Bronchial epithelial cell (primary cell): Measurements from ENCODE around the gene CFAP46. TPM values are rescaled to one million over a fixed set of nuclear protein-coding genes. Genes with fewer than 3 reads are reported as not detected.

ENCODE experiments used
- DNase-seq: peaks from one replicate; pipeline ENCODE4 v3.0.0-alpha.2; 2010; ENCODE audit warnings: low read depth
- FAIRE-seq: peaks from 2 replicates; lab custom pipeline; 2011; peaks lifted over from hg19 to GRCh38; lab: Jason Lieb, UNC
- H3K27me3 ChIP-seq: 2 replicates; pipeline ENCODE4 v1.5.1; 2011; ENCODE audit warnings: low read length; ENCODE audit not compliant: control insufficient read depth, insufficient read depth
- H3K36me3 ChIP-seq: 2 replicates; pipeline ENCODE4 v1.5.1; 2011; ENCODE audit warnings: low read length; ENCODE audit not compliant: control insufficient read depth, insufficient read depth
- H3K4me3 ChIP-seq: 2 replicates; pipeline ENCODE4 v1.5.1; 2011; ENCODE audit warnings: mild to moderate bottlenecking, low read depth, low read length, control low read depth
- total RNA-seq: library from RNA; depleted of rRNA; stranded (reverse); fragments of >200 nt; gene quantifications from 2 replicates; pipeline ENCODE4 v1.2.1, GENCODE V29; 2014
- TF ChIP-seq, protein P1 (sequence below): IDR thresholded peaks from 2 replicates; pipeline ENCODE4 v1.5.1; 2011; ENCODE audit warnings: mild to moderate bottlenecking, moderate library complexity, low read length, control low read depth, inconsistent platforms; ENCODE audit not compliant: insufficient read depth, severe bottlenecking

The CFAP46 gene
- total RNA-seq, 1 donor from 2014 or later = 0.26 TPM

DNA sequence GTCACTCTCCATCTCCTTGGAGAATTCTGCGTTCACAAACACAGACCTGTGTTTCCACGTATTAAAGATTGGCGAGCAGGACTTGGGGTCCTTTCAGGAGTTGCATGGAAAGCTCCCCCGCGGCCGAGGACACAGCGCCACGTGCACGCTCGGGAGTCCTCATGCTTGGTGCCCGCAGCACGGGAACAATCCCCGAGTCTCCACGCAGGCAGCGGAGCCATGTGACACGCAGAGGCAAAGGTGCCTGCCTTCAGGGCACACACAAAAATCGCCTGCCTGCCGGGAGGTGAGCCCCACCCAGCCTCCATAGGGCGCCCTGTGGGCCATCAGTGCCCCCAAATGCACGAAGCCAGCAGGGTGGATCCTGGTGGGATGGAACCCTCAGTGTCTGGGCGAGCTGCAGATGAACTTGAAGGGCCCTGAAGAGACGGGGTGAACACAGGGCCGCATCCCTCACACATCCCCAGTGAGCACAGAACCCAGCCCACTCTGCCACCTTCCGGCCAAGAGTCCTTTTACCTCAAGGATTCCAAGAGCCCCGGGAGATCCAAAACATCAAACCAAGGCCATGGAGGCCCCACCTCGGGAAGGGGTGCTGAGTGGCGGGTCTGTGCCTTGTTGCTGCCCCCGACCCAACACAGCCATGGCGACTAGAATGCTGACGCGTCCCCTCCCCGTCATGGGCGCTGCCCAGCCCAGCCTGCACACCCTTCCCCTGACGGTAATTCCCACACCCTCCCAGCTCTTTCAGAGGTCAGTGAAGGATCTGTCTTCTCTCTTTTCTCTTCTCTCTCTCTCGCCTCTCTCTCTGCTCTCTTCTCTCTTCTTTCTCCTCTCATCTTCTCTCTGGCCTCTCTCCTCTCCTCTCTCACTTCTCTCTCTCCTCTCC, 55.9 kb downstream of the CFAP46 start:
- Histone ChIP-seq H3K4me3 (no peak overlapping the region), H3K27me3 (no peaks in the 10 kb centered on the region), H3K36me3 (no peaks in the 10 kb centered on the region)
- FAIRE-seq (no peak), DNase-seq (no peak)
- TF ChIP-seq, protein P1, sequence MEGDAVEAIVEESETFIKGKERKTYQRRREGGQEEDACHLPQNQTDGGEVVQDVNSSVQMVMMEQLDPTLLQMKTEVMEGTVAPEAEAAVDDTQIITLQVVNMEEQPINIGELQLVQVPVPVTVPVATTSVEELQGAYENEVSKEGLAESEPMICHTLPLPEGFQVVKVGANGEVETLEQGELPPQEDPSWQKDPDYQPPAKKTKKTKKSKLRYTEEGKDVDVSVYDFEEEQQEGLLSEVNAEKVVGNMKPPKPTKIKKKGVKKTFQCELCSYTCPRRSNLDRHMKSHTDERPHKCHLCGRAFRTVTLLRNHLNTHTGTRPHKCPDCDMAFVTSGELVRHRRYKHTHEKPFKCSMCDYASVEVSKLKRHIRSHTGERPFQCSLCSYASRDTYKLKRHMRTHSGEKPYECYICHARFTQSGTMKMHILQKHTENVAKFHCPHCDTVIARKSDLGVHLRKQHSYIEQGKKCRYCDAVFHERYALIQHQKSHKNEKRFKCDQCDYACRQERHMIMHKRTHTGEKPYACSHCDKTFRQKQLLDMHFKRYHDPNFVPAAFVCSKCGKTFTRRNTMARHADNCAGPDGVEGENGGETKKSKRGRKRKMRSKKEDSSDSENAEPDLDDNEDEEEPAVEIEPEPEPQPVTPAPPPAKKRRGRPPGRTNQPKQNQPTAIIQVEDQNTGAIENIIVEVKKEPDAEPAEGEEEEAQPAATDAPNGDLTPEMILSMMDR = no peak

DNA sequence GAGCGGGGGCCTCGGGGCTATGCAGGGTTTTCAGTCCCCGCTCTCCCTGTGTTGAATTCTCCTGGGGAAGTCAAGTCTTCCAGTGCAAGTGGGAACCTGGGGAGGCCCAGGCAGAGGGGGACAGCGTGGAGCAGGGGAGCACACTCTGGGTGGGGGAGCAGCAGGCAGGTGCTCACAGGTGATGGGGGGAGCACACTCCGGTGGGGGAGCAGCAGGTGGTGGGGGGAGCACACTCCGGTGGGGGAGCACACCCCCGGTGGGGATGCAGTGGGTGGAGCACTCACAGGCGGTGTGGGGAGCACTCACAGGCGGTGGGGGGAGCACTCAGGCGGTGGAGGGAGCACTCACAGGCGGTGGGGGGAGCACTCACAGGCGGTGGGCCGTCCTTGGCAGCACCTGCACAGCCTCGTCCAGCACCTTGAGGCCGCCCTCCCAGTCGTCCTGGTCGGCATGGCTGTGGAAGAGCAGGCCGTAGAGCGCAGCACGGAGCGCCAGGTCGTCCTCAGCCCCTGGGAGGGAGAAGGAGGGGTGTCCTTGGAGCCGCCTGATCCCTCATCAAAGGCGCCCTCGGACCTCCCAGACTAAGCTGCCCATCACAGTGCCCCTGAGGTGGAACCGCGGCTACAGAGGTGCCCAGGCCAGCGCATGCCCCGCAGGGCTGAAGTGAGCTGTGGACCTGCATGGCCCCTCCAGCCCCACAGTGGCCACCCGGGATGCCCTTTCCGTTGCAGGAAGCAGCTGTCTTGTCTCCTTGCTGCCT, 56.7 kb downstream of the CFAP46 start:
- FAIRE-seq = no peak
- no peak for DNase-seq
- H3K27me3 ChIP-seq = no peaks in the 10 kb centered on the region

DNA sequence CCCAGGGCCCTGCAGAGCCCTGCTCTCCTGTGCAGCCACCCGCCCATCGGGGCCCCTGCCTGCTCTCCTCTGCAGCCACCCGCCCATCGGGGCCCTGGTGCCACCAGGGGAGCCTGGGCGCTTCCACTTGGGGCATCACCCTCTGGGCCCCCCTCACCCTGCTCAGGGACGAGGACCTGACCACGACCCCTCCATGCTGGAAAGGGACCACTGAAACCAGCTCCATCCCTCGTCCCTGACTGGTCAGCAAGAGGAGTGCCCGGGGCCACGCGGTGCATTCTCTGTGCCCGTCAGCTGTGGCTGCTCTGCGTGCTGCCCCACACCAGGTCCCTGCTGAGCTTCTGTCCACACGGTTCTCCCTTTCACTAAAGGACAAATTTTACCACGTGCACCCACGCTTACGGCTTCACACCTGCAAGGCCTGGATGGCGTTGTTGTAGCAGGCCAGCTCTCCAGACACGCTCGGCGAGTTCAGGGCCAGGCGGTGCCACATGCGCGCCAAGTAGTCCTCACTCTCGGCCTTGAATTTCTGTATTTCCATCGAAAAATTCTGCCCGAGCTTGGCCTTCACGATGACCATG, 57.6 kb downstream of the CFAP46 start:
- TF ChIP-seq, protein P1 = no peak
- H3K27me3 ChIP-seq = no peaks in the 10 kb centered on the region
- no peaks in the 10 kb centered on the region for H3K36me3 ChIP-seq
- no peak overlapping the region for H3K4me3 ChIP-seq
- DNase-seq (no peak), FAIRE-seq (no peak)

More for the DNA sequence above, 56.7 kb downstream of the CFAP46 start:
- H3K36me3 ChIP-seq = no peaks in the 10 kb centered on the region
- TF ChIP-seq, protein P1 = no peak
- H3K4me3 ChIP-seq = no peak overlapping the region

DNA sequence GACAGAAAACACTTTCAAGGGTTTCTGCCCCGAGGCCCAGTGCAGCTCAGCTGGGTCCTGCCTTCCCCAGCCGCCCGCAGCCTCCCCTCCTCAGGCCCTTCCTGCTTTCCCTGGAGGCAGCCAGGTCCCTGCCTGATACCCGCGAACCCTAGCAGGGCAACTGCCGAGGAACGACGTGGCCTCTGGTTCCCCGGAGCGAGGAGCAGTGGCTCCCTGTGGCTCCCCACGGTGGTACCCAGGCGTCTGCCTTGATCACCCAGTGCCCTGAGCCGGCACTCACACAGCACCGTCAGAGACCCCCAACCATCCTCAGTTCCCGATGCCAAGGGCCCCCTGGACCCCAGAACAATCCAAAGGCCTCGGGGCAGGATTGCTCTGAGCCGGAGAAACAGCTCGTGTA, 58.3 kb downstream of the CFAP46 start:
- TF ChIP-seq, protein P1 = no peak
- DNase-seq (no peak), FAIRE-seq (no peak)
- H3K36me3 ChIP-seq = no peaks in the 10 kb centered on the region
- no peak overlapping the region for H3K4me3 ChIP-seq
- no peaks in the 10 kb centered on the region for H3K27me3 ChIP-seq

DNA sequence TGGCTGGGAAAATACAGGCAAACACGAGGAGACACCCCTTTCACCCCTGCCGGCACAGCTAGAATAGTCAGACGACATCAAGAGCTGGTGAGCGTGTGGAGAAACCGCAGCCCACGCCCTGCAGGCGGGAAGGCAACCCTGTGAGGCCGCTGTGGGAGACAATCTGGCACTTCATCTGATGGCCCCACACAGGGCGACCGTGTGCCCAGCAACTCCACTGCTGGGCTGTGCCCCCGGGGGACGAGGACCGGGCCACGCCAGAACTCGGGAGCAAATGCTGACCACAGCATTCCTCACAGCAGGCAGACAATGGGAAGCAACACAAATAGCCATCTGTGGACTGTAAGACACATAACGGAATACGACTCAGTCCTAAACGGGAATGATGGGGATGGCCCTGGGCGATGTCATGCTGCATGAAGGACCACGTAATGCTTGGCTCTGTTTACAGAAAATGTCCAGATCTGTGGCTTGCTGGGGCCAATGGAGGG, 58.9 kb downstream of the CFAP46 start:
- Histone ChIP-seq H3K4me3 (no peak overlapping the region), H3K36me3 (no peaks in the 10 kb centered on the region), H3K27me3 (no peaks in the 10 kb centered on the region)
- DNase-seq (no peak), FAIRE-seq (no peak)
- TF ChIP-seq, protein P1 = no peak
